Duodenal mucosa (tissue), 2 donors: ENCODE data around the gene CIAO2B.
A peak's percentile ranks its signal among the peaks of the same experiment; 100 is the strongest.
"Not testable (repeated sequence)": the region's sequence is repeated elsewhere in the genome, so short reads cannot be mapped to it uniquely, and the experiment has no call there.

Experiments used
- H3K27ac ChIP-seq: one replicate; pipeline ENCODE4 v1.7.0; 2013; ENCODE audit warnings: low read depth, low read length
- H3K27me3 ChIP-seq, 2 donors: one replicate each; pipeline ENCODE4 v1.7.0; 2013; ENCODE audit warnings: low read length in 2 of 2, control low read depth in 1 of 2; ENCODE audit not compliant: insufficient read depth in 2 of 2, control insufficient read depth in 1 of 2
- H3K36me3 ChIP-seq, 2 donors: one replicate each; pipeline ENCODE4 v1.7.0; 2013; ENCODE audit warnings: low read length in 2 of 2, control low read depth in 1 of 2; ENCODE audit not compliant: insufficient read depth in 2 of 2, control insufficient read depth in 1 of 2
- H3K4me1 ChIP-seq, 2 donors: one replicate each; pipeline ENCODE4 v1.7.0; 2013; ENCODE audit warnings: low read length in 2 of 2, control low read depth in 1 of 2; ENCODE audit not compliant: insufficient read depth in 2 of 2, control insufficient read depth in 1 of 2
- H3K4me3 ChIP-seq, 2 donors: one replicate each; pipeline ENCODE4 v1.7.0; 2013; ENCODE audit warnings: low read length in 2 of 2, low read depth in 1 of 2
- H3K9ac ChIP-seq, 2 donors: one replicate each; pipeline ENCODE4 v1.7.0; 2013; ENCODE audit warnings: low read length in 2 of 2, low read depth in 1 of 2
- H3K9me3 ChIP-seq, 2 donors: one replicate each; pipeline ENCODE4 v1.7.0; 2013; ENCODE audit warnings: low read length in 2 of 2, control low read depth in 1 of 2; ENCODE audit not compliant: control insufficient read depth in 1 of 2

CIAO2B gene

GRCh38 chr16:66939366-66939765, 5.2 kb upstream of the CIAO2B start:
- Histone ChIP-seq H3K4me1 (peaks cover 24 to 64% of the 10 kb centered on the region in 2 donors), H3K9me3 (no peaks in the 10 kb centered on the region), H3K27me3 (no peaks in the 10 kb centered on the region), H3K9ac (no peak overlapping the region), H3K36me3 (peaks cover 65 to 76% of the 10 kb centered on the region in 2 donors), H3K4me3 (no peak overlapping the region), H3K27ac (no peak overlapping the region)

GRCh38 chr16:66937725-66938337, 3.6 kb upstream of the CIAO2B start:
- Histone ChIP-seq H3K9me3 (no peaks in the 10 kb centered on the region), H3K4me1 (peaks cover 31 to 75% of the 10 kb centered on the region in 2 donors), H3K27me3 (no peaks in the 10 kb centered on the region), H3K9ac (peak overlapping the region; percentile 44 to 57), H3K27ac (no peak overlapping the region), H3K4me3 (peak overlapping the region; percentile 99 to 100), H3K36me3 (peaks cover 53 to 60% of the 10 kb centered on the region in 2 donors)

- Histone ChIP-seq H3K4me1 (peaks cover 39 to 82% of the 10 kb centered on the region in 2 donors), H3K36me3 (peaks cover 46 to 56% of the 10 kb centered on the region in 2 donors), H3K9ac (peak overlapping the region; percentile 44 to 57), H3K4me3 (peak overlapping the region; percentile 99 to 100), H3K27ac (peak overlapping the region; percentile 32), H3K9me3 (no peaks in the 10 kb centered on the region), H3K27me3 (no peaks in the 10 kb centered on the region)
Observed at GRCh38 chr16:66936889-66937554, 2.8 kb upstream of the CIAO2B start.

- H3K36me3 ChIP-seq, result peaks cover 41 to 51% of the 10 kb centered on the region in 2 donors
- peaks cover 41 to 80% of the 10 kb centered on the region in 2 donors for H3K4me1 ChIP-seq
- H3K27ac ChIP-seq, result peak overlapping the region; percentile 92
- H3K27me3 ChIP-seq, result no peaks in the 10 kb centered on the region
- peak overlapping the region; percentile 99 to 100 for H3K4me3 ChIP-seq
- no peaks in the 10 kb centered on the region for H3K9me3 ChIP-seq
- peak overlapping the region; percentile 99 to 100 for H3K9ac ChIP-seq
Observed at GRCh38 chr16:66936462-66936861, 2.3 kb upstream of the CIAO2B start.

- Histone ChIP-seq H3K27ac (peak within 1 kb of the TSS; percentile 95), H3K9me3 (no peaks in the 10 kb centered on the region), H3K9ac (peak within 1 kb of the TSS; percentile 99 to 100), H3K36me3 (peaks cover 31 to 41% of the 10 kb centered on the region in 2 donors), H3K27me3 (no peaks in the 10 kb centered on the region), H3K4me3 (peak within 1 kb of the TSS; percentile 99 to 100), H3K4me1 (peaks cover 44 to 71% of the 10 kb centered on the region in 2 donors)
Observed at GRCh38 chr16:66935314-66936011, 1.3 kb upstream of the CIAO2B start, which contains the start of gene CES2. CES2 (plus strand) TSS chr16:66935516; CDS start chr16:66935636, 120 bp downstream.

- H3K4me1 ChIP-seq, result peaks cover 49 to 73% of the 10 kb centered on the region in 2 donors
Observed at GRCh38 chr16:66934839-66935313, 674 bp upstream of the CIAO2B start.

GRCh38 chr16:66933776-66934137, 445 bp downstream of the CIAO2B start:
- Histone ChIP-seq H3K4me3 (peak overlapping the region; percentile 99 to 100), H3K27ac (peak overlapping the region; percentile 95), H3K9ac (peak overlapping the region; percentile 99 to 100), H3K9me3 (no peaks in the 10 kb centered on the region), H3K4me1 (peaks cover 43 to 71% of the 10 kb centered on the region in 2 donors), H3K27me3 (no peaks in the 10 kb centered on the region), H3K36me3 (peaks cover 14 to 24% of the 10 kb centered on the region in 2 donors)

More at GRCh38 chr16:66934839-66935313, 674 bp upstream of the CIAO2B start:
- not testable (repeated sequence) for H3K9me3 ChIP-seq, H3K27me3 ChIP-seq
- Histone ChIP-seq H3K36me3 (peaks cover 25 to 35% of the 10 kb centered on the region in 2 donors), H3K4me3 (peak overlapping the region; percentile 99 to 100), H3K9ac (peak overlapping the region; percentile 99 to 100), H3K27ac (peak overlapping the region; percentile 95)

- Histone ChIP-seq H3K27ac (no peak overlapping the region), H3K4me1 (peaks cover 26 to 59% of the 10 kb centered on the region in 2 donors), H3K9ac (peak overlapping the region in 1 of 2 donors; percentile 15), H3K36me3 (peaks cover 0 to 7% of the 10 kb centered on the region in 2 donors), H3K4me3 (peak overlapping the region in 1 of 2 donors; percentile 34), H3K9me3 (no peaks in the 10 kb centered on the region), H3K27me3 (no peaks in the 10 kb centered on the region)
Observed at GRCh38 chr16:66932076-66932475, 2.1 kb downstream of the CIAO2B start.

GRCh38 chr16:66931665-66932064, 2.5 kb downstream of the CIAO2B start:
- Histone ChIP-seq H3K4me1 (peaks cover 25 to 55% of the 10 kb centered on the region in 2 donors), H3K27me3 (no peaks in the 10 kb centered on the region), H3K9me3 (no peaks in the 10 kb centered on the region), H3K36me3 (peaks cover 0 to 4% of the 10 kb centered on the region in 2 donors), H3K4me3 (no peak overlapping the region), H3K9ac (no peak overlapping the region), H3K27ac (no peak overlapping the region)
